Measurements from ENCODE around the gene NR3C2. TPM values are rescaled to one million over a fixed set of nuclear protein-coding genes. Genes with fewer than 3 reads are reported as not detected.

Gene NR3C2
- total RNA-seq, 1 experiment from 2014 or later = 1.6 TPM

DNA sequence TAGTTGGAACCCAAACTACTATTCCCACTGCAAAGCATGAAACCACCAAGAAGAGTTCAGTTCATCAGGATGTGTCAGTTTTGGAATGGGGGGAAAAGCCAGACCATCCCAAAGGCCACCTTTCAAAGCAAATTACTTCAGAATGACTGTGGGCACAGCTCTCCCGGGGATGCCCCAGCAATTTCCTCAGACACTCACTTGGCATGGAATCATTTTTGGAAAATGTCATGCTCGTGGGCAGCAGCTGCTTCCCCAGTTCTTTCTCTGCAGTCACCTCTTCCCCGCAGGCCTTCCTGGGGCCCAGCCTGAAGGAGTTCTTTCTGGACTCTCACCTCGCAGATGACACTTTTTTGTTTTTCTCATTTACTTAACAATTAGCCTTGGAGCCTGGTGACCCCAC, 350.3 kb downstream of the NR3C2 start:
- no TSS peak for BruUV-seq (replicated peaks)
- TF ChIP-seq EZH2 (IDR thresholded peaks at IDR 0.05; ENCODE audit: borderline replicate concordance, low read depth, low read length, poor library complexity, severe bottlenecking) = no peak
- ChIA-PET CTCF (no interaction called here), POLR2A (ENCODE audit: low non-redundant PET) (no interaction called here)
- H3K27ac ChIP-seq (ENCODE audit: low read depth, low read length, poor library complexity, severe bottlenecking) = no peak overlapping the region
- H3K4me3 ChIP-seq (ENCODE audit: low read depth, low read length, poor library complexity, severe bottlenecking) = no peak overlapping the region
- intact Hi-C loops (cut with micrococcal nuclease; ENCODE audit: unreplicated experiment) = no loop called here
- no peaks in the 10 kb centered on the region for H3K4me1 ChIP-seq (ENCODE audit: insufficient read depth, low read length, poor library complexity, severe bottlenecking)
- H3K36me3 ChIP-seq (ENCODE audit: insufficient read depth, low read length, poor library complexity, severe bottlenecking) = no peaks in the 10 kb centered on the region
- no peaks in the 10 kb centered on the region for H3K9me3 ChIP-seq (ENCODE audit: low read depth, low read length, poor library complexity, severe bottlenecking)
- DNase-seq (ENCODE audit: low spot score) = no peak
- no peaks in the 10 kb centered on the region for H3K27me3 ChIP-seq (replicated peaks; ENCODE audit: insufficient read depth, low read depth, low read length, poor library complexity)

DNA sequence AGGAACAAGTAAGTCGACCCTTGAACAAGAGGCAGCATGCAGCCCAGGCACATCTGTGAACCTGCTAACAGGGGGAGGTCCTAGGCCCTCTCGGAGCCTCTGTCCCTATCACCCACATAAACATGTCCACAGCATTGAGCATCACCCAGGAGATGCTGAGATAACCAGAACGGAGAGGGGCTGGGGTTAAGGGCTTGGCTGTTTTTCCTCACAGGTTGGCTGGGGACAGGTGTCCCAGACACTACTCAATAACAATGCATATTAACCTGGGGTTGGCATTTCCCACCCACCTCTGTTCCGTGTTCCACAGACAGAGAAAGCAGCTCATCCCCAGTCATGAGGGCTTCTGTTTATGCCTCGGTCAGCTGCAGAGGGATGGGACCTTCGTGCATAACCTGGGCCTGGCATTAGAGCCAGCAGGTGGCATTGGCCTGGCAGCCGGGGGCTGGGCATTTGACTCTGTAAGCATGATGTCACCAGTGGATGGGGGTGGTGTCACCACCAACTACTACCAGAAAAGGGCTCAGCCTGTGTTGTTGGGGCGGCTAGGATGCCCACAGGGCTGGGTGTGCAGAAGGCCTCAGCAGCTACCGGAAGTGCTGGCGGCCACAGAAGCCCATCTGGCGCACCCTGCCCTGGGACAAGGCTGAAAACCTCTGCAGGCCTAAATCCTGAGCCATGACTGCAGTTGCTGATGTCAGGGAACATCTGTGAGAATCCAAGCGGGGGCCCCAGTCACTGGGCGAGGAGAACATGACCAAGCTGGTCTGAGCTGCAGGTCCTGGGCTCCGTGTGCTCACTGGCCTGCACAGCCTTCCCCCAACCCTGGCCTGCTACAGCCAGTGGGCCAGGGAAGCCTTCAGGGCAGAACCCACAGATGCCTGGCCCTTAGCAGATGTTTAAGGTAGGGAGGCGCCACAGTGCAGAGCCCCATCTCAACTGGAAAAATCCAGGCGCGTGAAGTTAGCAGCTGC, 351.4 kb downstream of the NR3C2 start:
- no peaks in the 10 kb centered on the region for H3K36me3 ChIP-seq (ENCODE audit: insufficient read depth, low read length, poor library complexity, severe bottlenecking)
- intact Hi-C loops (cut with micrococcal nuclease; ENCODE audit: unreplicated experiment) = no loop called here
- TF ChIP-seq, protein P1, sequence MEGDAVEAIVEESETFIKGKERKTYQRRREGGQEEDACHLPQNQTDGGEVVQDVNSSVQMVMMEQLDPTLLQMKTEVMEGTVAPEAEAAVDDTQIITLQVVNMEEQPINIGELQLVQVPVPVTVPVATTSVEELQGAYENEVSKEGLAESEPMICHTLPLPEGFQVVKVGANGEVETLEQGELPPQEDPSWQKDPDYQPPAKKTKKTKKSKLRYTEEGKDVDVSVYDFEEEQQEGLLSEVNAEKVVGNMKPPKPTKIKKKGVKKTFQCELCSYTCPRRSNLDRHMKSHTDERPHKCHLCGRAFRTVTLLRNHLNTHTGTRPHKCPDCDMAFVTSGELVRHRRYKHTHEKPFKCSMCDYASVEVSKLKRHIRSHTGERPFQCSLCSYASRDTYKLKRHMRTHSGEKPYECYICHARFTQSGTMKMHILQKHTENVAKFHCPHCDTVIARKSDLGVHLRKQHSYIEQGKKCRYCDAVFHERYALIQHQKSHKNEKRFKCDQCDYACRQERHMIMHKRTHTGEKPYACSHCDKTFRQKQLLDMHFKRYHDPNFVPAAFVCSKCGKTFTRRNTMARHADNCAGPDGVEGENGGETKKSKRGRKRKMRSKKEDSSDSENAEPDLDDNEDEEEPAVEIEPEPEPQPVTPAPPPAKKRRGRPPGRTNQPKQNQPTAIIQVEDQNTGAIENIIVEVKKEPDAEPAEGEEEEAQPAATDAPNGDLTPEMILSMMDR (conservative IDR thresholded peaks at IDR 0.05; ENCODE audit: low read depth, low read length) = no peak
- TF ChIP-seq EZH2 (IDR thresholded peaks at IDR 0.05; ENCODE audit: borderline replicate concordance, low read depth, low read length, poor library complexity, severe bottlenecking) = no peak
- CTCF ChIA-PET = no interaction called here
- no peaks in the 10 kb centered on the region for H3K27me3 ChIP-seq (replicated peaks; ENCODE audit: insufficient read depth, low read depth, low read length, poor library complexity)
- no peaks in the 10 kb centered on the region for H3K4me1 ChIP-seq (ENCODE audit: insufficient read depth, low read length, poor library complexity, severe bottlenecking)
- POLR2A ChIA-PET (ENCODE audit: low non-redundant PET) = no interaction called here
- no peak overlapping the region for H3K27ac ChIP-seq (ENCODE audit: low read depth, low read length, poor library complexity, severe bottlenecking)
- H3K9me3 ChIP-seq (ENCODE audit: low read depth, low read length, poor library complexity, severe bottlenecking) = no peaks in the 10 kb centered on the region
- BruUV-seq (replicated peaks) = no TSS peak
- no peak overlapping the region for H3K4me3 ChIP-seq (ENCODE audit: low read depth, low read length, poor library complexity, severe bottlenecking)
- no peak for DNase-seq (ENCODE audit: low spot score)

DNA sequence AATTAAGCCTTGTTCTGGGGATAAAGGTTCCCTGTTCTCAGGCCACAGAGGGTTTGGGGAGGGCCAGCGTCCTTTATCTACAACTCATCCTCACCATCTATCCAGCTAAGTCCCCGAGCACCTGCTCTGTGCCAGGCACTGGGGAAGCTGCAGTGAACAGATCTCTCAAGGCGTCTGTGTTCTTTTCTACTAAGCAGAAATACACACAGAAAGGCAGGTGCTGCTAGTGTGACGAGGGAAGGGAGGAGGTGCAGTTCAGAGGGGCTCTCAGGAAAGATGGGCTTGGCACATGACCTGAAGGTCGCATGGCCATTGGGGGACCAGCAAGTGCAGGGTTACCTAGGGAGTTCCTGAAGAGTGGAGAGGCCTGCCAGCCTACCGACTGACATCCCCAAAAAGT, 352.2 kb downstream of the NR3C2 start:
- intact Hi-C loops (cut with micrococcal nuclease; ENCODE audit: unreplicated experiment) = no loop called here
- Histone ChIP-seq H3K9me3 (ENCODE audit: low read depth, low read length, poor library complexity, severe bottlenecking) (no peaks in the 10 kb centered on the region), H3K27me3 (replicated peaks; ENCODE audit: insufficient read depth, low read depth, low read length, poor library complexity) (no peaks in the 10 kb centered on the region), H3K4me3 (ENCODE audit: low read depth, low read length, poor library complexity, severe bottlenecking) (no peak overlapping the region), H3K4me1 (ENCODE audit: insufficient read depth, low read length, poor library complexity, severe bottlenecking) (no peaks in the 10 kb centered on the region), H3K27ac (ENCODE audit: low read depth, low read length, poor library complexity, severe bottlenecking) (no peak overlapping the region), H3K36me3 (ENCODE audit: insufficient read depth, low read length, poor library complexity, severe bottlenecking) (no peaks in the 10 kb centered on the region)
- no TSS peak for BruUV-seq (replicated peaks)
- no peak for DNase-seq (ENCODE audit: low spot score)
- ChIA-PET POLR2A (ENCODE audit: low non-redundant PET) (no interaction called here), CTCF (no interaction called here)
- no peak for TF ChIP-seq EZH2 (IDR thresholded peaks at IDR 0.05; ENCODE audit: borderline replicate concordance, low read depth, low read length, poor library complexity, severe bottlenecking)
- TF ChIP-seq, protein P1 (conservative IDR thresholded peaks at IDR 0.05; ENCODE audit: low read depth, low read length) = no peak

Measured in A673 (cell line).